GM12891 (cell line): ENCODE data around the gene TAAR5. TPM values are rescaled to one million over a fixed set of nuclear protein-coding genes. Genes with fewer than 3 reads are reported as not detected.
"Not testable (repeated sequence)": the region's sequence is repeated elsewhere in the genome, so short reads cannot be mapped to it uniquely, and the experiment has no call there.

Experiments used
- DNase-seq: peaks from one replicate; pipeline ENCODE4 v3.0.0; 2011; ENCODE audit warnings: low spot score; ENCODE audit not compliant: insufficient read length
- FAIRE-seq: peaks from 2 replicates; lab custom pipeline; 2011; peaks lifted over from hg19 to GRCh38; lab: Jason Lieb, UNC
- PAX5 ChIP-seq: IDR thresholded peaks from 2 replicates; pipeline ENCODE4 v1.6.1; 2011; ENCODE audit warnings: low read length, moderate library complexity, mild to moderate bottlenecking; ENCODE audit not compliant: insufficient read depth, severe bottlenecking
- POLR2A ChIP-seq: IDR thresholded peaks from 2 replicates; pipeline ENCODE4 v1.6.1; 2011; ENCODE audit warnings: low read depth, low read length, control low read depth
- POLR2AphosphoS5 ChIP-seq: IDR thresholded peaks from 2 replicates; pipeline ENCODE4 v1.6.1; 2011; ENCODE audit warnings: low read depth, low read length, control low read depth
- POU2F2 ChIP-seq: IDR thresholded peaks from 2 replicates; pipeline ENCODE4 v1.6.1; 2011; ENCODE audit warnings: low read depth, mild to moderate bottlenecking, control low read depth, low read length, moderate library complexity
- SPI1 ChIP-seq: IDR thresholded peaks from 2 replicates; pipeline ENCODE4 v1.6.1; 2011; ENCODE audit warnings: low read depth, low read length, control low read depth
- TAF1 ChIP-seq: IDR thresholded peaks from 2 replicates; pipeline ENCODE4 v1.6.1; 2011; ENCODE audit warnings: low read depth, low read length, control low read depth
- polyA plus RNA-seq: library from polyadenylated mRNA; unstranded; fragments of >200 nt; gene quantifications from one replicate; pipeline ENCODE4 v1.2.1, GENCODE V29; 2012; ENCODE audit warnings: low read depth, missing spikeins, inconsistent platforms; ENCODE audit not compliant: missing spikeins

Gene TAAR5, protein sequence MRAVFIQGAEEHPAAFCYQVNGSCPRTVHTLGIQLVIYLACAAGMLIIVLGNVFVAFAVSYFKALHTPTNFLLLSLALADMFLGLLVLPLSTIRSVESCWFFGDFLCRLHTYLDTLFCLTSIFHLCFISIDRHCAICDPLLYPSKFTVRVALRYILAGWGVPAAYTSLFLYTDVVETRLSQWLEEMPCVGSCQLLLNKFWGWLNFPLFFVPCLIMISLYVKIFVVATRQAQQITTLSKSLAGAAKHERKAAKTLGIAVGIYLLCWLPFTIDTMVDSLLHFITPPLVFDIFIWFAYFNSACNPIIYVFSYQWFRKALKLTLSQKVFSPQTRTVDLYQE
- polyA plus RNA-seq = not detected

DNA sequence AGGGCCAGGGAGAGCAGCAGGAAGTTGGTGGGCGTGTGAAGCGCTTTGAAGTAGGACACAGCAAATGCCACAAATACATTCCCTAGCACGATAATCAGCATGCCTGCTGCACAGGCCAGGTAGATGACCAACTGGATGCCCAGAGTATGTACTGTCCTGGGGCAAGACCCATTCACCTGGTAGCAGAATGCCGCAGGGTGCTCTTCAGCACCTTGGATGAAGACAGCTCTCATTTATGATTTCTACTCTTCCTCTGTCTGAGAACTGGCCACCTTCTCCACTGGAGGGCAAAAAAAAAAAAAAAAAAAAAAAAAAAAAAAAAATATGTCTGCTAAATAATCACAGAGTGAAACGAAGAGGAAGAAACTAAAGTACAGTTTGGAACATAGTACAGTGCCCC lies at the start of gene TAAR5:
TSS of gene TAAR5 (minus strand) at position 288 of the 400 bp plus-strand sequence. CDS start at position 233, 55 bp downstream.
- TF ChIP-seq POU2F2 (no peak), POLR2AphosphoS5 (no peak), TAF1 (no peak), POLR2A (no peak), PAX5 (no peak), SPI1 (no peak)
- DNase-seq = no peak
- no peak for FAIRE-seq

GRCh38 chr6:132637135-132637534 lies 47.6 kb upstream of the TAAR5 start:
- FAIRE-seq, DNase-seq: not testable (repeated sequence)

DNA sequence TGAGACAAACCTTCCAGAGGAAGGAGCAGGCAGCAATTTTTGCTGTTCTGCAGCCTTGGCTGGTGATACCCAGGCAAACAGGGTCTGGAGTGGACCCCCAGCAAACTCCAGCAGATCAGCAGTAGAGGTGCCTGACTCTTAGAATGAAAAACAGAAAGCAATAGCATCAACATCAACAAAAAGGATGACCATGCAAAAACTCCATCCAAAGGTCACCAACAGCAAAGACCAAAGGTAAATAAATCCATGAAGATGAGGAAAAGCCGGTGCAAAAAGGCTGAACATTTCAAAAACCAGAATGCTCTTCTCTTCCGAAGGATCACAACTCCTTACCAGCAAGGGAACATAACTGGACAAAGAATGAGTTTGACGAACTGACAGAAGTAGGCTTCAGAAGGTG lies 46.4 kb upstream of the TAAR5 start:
- FAIRE-seq, DNase-seq: not testable (repeated sequence)

DNA sequence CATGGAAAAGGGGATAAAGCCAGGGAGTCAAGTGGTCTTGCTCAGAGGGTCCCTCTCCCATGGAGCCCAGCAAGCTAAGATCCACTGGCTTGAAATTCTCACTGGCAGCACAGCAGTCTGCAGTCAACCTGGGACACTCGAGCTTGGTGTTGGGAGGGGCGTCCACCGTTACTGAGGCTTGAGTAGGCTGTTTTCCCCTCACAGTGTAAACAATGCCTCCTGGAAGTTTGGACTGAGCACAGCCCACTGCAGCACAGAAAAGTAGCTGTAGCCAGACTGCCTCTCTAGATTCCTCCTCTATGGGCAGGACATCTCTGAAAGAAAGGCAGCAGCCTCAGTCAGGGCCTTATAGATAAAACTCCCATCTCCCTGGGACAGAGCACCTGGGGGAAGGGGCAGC lies 45.7 kb upstream of the TAAR5 start:
- not testable (repeated sequence) for FAIRE-seq

DNA sequence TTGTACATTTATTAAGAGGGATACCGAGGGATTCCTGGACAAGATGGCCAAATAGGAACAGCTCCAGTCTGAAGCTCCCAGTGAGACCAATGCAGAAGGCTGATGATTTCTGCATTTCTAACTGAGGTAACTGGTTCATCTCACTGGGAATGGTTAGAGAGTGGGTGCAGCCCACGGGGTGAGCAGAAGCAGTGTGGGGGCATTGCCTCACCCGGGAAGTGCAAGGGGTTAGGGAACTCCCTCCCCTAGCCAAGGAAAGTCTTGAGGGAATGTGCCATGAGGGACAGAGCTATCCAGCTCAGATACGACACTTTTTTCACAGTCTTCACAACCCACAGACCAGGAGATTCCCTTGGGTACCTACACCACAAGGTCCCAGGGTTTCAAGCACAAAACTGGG lies 45.3 kb upstream of the TAAR5 start:
- no peak for TF ChIP-seq POLR2AphosphoS5
- TF ChIP-seq PAX5 = no peak
- no peak for TF ChIP-seq SPI1
- TF ChIP-seq POLR2A = no peak
- no peak for TF ChIP-seq TAF1
- no peak for TF ChIP-seq POU2F2
- FAIRE-seq = no peak
- no peak for DNase-seq

More for the DNA sequence above, 45.7 kb upstream of the TAAR5 start:
- DNase-seq = not testable (repeated sequence)

- no peak for FAIRE-seq
- no peak for DNase-seq
- no peak for TF ChIP-seq POU2F2
- TF ChIP-seq POLR2AphosphoS5 = no peak
These were observed 43.8 kb upstream of the TAAR5 start for GRCh38 chr6:132633362-132633761.

- FAIRE-seq = no peak
- no peak for TF ChIP-seq SPI1
- no peak for TF ChIP-seq PAX5
- no peak for TF ChIP-seq TAF1
- no peak for TF ChIP-seq POLR2A
- no peak for TF ChIP-seq POU2F2
- TF ChIP-seq POLR2AphosphoS5 = no peak
- no peak for DNase-seq
These were observed 34.6 kb upstream of the TAAR5 start, which contains the start of gene TAAR2 for GRCh38 chr6:132624175-132624574. Gene TAAR2, minus strand, starts transcription at chr6:132624275. Its CDS starts 0 bp downstream, at chr6:132624275.

DNA sequence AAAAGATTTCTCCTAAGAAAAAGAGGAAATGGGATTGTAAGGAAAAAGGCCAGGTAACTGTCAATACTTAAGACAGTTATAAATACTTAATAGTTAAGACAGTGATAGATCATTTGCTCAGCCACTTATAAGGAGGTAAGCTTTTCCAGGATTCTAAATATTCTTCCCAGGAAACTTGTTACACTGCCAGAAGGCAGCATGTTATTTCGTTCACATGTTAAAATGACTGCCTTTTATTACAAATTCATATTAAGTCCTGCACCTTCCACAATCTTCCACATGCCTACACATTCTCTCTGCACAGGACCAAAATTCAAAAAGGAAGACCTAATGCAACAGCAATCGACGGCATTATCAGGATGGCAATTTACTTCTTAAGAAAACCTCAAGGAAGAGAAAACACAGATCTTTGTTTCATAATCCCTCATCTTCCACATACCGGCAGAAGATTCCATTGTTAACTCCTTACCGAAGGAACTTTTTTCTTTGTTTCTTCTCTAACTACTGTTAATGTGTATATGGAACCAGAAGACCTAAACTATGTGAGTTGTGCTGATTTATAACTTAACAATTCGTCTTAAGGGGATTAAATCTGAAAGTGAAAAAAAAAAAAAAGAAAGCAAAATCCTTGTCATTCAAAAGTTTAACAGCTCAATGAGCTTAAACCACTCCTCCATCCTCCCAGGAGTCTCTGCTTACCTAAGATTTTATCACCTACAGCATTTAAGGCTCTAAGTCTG lies 33.7 kb upstream of the TAAR5 start:
- DNase-seq = no peak
- TF ChIP-seq POU2F2 = no peak
- TF ChIP-seq SPI1 = no peak
- TF ChIP-seq POLR2A = no peak
- TF ChIP-seq PAX5 = no peak
- no peak for TF ChIP-seq TAF1
- no peak for TF ChIP-seq POLR2AphosphoS5

DNA sequence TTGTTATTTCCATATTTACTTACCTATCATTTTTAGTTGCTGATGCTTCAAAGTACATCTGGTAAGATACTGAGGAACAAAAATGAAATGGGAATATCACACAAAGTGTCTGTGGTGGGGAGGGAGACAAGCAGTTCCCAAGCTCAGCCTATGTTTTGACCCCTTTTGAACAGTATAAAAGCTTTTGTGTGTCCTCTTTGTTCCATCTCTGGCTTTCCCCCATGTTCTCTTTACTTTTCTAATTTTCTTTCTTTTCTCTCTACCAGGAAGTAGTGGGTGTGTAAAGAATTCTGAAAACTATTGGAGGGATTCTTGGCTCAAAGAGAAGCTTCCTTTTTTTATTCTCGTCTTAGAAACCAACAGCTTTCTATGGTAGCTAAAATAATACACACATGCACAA lies 27.1 kb upstream of the TAAR5 start:
- no peak for DNase-seq
- FAIRE-seq = no peak

More for the DNA sequence above, 33.7 kb upstream of the TAAR5 start:
- no peak for FAIRE-seq

DNA sequence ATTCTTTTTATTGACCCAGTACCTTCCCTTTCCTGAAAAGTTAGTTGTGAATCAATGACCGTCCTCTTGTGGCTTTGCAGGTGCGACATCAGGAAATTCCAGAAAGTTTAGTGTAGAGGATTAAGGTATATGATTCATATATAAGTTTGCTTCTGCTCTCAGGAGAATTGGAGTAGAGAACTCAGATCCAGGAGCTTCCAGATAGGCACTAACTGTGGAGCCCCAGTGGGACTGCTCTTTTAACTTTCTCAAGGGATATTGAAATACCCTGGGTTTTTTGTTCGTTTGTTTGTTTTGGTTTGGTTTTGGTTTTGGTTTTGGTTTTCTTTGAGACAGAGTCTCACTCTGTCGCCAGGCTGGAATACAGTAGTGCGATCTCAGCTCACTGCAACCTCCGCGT lies 25.0 kb upstream of the TAAR5 start:
- FAIRE-seq = no peak
- DNase-seq = no peak
- TF ChIP-seq TAF1 = no peak
- TF ChIP-seq PAX5 = no peak
- no peak for TF ChIP-seq POLR2A
- TF ChIP-seq SPI1 = no peak
- no peak for TF ChIP-seq POU2F2
- TF ChIP-seq POLR2AphosphoS5 = no peak

More for the DNA sequence above, 27.1 kb upstream of the TAAR5 start:
- no peak for TF ChIP-seq POLR2A
- no peak for TF ChIP-seq PAX5
- no peak for TF ChIP-seq TAF1
- no peak for TF ChIP-seq POU2F2
- no peak for TF ChIP-seq POLR2AphosphoS5
- no peak for TF ChIP-seq SPI1
